GM18502 (cell line): Measurements from ENCODE around the gene IRAK4.
A peak's percentile ranks its signal among the peaks of the same experiment; 100 is the strongest.

Experiments used
- ATAC-seq: cut with Tn5 transposase; IDR thresholded peaks from one replicate; pipeline ENCODE4 v1.9.1; 2021; ENCODE audit warnings: mild to moderate bottlenecking; ENCODE audit not compliant: unreplicated experiment, poor library complexity

Gene IRAK4

DNA sequence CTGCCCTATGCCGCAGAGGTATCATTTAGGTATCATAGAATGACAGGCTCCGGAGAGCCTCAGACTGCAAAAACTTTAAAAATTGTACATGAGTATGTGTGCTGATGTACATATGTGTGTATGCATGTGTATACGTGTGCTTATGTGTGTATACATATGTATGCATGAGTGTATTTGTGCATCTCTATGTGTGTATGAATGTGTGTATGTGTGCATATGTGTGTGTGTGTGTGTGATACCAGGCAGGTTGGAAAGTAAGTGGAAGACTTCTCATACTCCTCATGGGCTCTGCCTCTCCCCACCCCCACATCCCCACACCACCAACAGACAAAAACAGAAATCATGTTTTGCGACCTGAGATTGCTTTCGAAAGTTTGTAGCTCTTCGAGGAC is 76.5 kb downstream of the IRAK4 start:
- ATAC-seq, result peak; percentile 11

GRCh38 chr12:43835656-43836474 is 77.1 kb downstream of the IRAK4 start, which contains the start of gene TMEM117:
Gene TMEM117 (plus strand): TSS chr12:43836081.
- peak; percentile 76 for ATAC-seq

GRCh38 chr12:43836475-43836989 is 77.8 kb downstream of the IRAK4 start:
- peak; percentile 31 for ATAC-seq
